Tibial nerve (tissue), 4 donors: ENCODE data around the gene DCP1B.

Source experiments
- CTCF ChIP-seq, 5 experiments: fragments of 200-600 bp in 3 of 5; fragments of 450-650 bp in 2 of 5; sonication (generic) in 3 of 5; IDR thresholded peaks; one replicate each; pipeline ENCODE4 v1.5.1; 2016 to 2019; ENCODE audit warnings: antibody characterized with exemption in 5 of 5, mild to moderate bottlenecking in 3 of 5, moderate library complexity in 2 of 5
- EP300 ChIP-seq, 2 donors: sonication (generic); formaldehyde crosslinking; IDR thresholded peaks; one replicate each; pipeline ENCODE4 v1.6.1; 2017; ENCODE audit warnings: antibody characterized with exemption in 2 of 2, mild to moderate bottlenecking in 1 of 2
- POLR2A ChIP-seq, 2 donors: fragments of 450-650 bp; IDR thresholded peaks; one replicate each; pipeline ENCODE4 v1.6.1; 2017; ENCODE audit warnings: antibody characterized with exemption in 2 of 2, mild to moderate bottlenecking in 2 of 2, moderate library complexity in 2 of 2

GRCh38 chr12:2035431-2036055, 31.3 kb upstream of the DCP1B start:
- TF ChIP-seq CTCF (IDR thresholded peaks at IDR 0.05): no peak
- no peak for TF ChIP-seq POLR2A (IDR thresholded peaks at IDR 0.05)
- TF ChIP-seq EP300 (IDR thresholded peaks at IDR 0.05): no peak
